RWPE1 (cell line): ENCODE measurements around the gene TLL1.

Experiments used
- CTCF ChIA-PET: fragments of 350-600 bp; sonication (Branson Sonifier 250); formaldehyde crosslinking; extraction: SDS; loops from one replicate; lab custom pipeline; 2021; lab: Yijun Ruan, JAX
- POLR2A ChIA-PET: fragments of 400-600 bp; formaldehyde crosslinking; extraction: SDS; loops from one replicate; lab custom pipeline; 2020; ENCODE audit warnings: antibody characterized with exemption; ENCODE audit not compliant: low non-redundant PET; lab: Yijun Ruan, JAX
- DNase-seq: peaks from one replicate; pipeline ENCODE4 v3.0.0; 2012; ENCODE audit warnings: low spot score
- H3K27ac ChIP-seq: fragments of 450-650 bp; 2 replicates; pipeline ENCODE4 v1.5.1; 2017
- CTCF ChIP-seq: fragments of 450-650 bp; conservative IDR thresholded peaks from 2 replicates; pipeline ENCODE4 v1.5.1; 2017; ENCODE audit warnings: low read depth, mild to moderate bottlenecking

TLL1 gene

GRCh38 chr4:165839615-165840333, 33.3 kb upstream of the TLL1 start:
- ChIA-PET CTCF (no interaction called here), POLR2A (no interaction called here)
- TF ChIP-seq CTCF: no peak
- DNase-seq: no peak
- no peak overlapping the region for H3K27ac ChIP-seq

- no peak for DNase-seq
- TF ChIP-seq CTCF: no peak
- H3K27ac ChIP-seq: no peak overlapping the region
- POLR2A ChIA-PET: no interaction called here
- CTCF ChIA-PET: no interaction called here
Measured at GRCh38 chr4:165842684-165843083, 30.4 kb upstream of the TLL1 start.

GRCh38 chr4:165844161-165844560, 28.9 kb upstream of the TLL1 start:
- DNase-seq: no peak
- H3K27ac ChIP-seq: no peak overlapping the region
- ChIA-PET CTCF (no interaction called here), POLR2A (no interaction called here)
- TF ChIP-seq CTCF: no peak

GRCh38 chr4:165851256-165851655, 21.8 kb upstream of the TLL1 start:
- H3K27ac ChIP-seq: no peak overlapping the region
- TF ChIP-seq CTCF: no peak
- ChIA-PET POLR2A (no interaction called here), CTCF (interaction anchor here (0.7 kb wide), 1 partner anchor 490 kb away, joined by 4 read pairs; no protein-coding TSS in a partner anchor)
- no peak for DNase-seq

- DNase-seq: no peak
- POLR2A ChIA-PET: no interaction called here
- no peak overlapping the region for H3K27ac ChIP-seq
- CTCF ChIA-PET: no interaction called here
- TF ChIP-seq CTCF: peak; percentile 15; the same call in 1 of the 2 replicates
Measured at GRCh38 chr4:165855191-165855590, 17.8 kb upstream of the TLL1 start.

GRCh38 chr4:165861363-165861762, 11.7 kb upstream of the TLL1 start:
- TF ChIP-seq CTCF: no peak
- ChIA-PET CTCF (interaction anchor here (0.6 to 1.5 kb wide), 3 partner anchors 197 to 401 kb away, joined by 3 read pairs; no protein-coding TSS in a partner anchor), POLR2A (no interaction called here)
- H3K27ac ChIP-seq: no peak overlapping the region
- DNase-seq: no peak
